ENCODE measurements around the gene HAUS8. TPM values are rescaled to one million over a fixed set of nuclear protein-coding genes. Genes with fewer than 3 reads are reported as not detected.

Gene HAUS8
- total and polyA plus RNA-seq, 10 of the 15 experiments (the other 5 are each of a cell fraction or from before 2014, with no cell fraction given), result 22.7 to 43.9 (median 34.4) TPM

- whole genome bisulfite sequencing (ENCODE audit: insufficient coverage, insufficient replicate concordance, low lambda C conversion rate, missing lambda C conversion rate), result 28% methylated on average over 9 of the region's 9 CpGs
- SMC1A ChIA-PET (ENCODE audit: uncharacterized antibody, unreplicated experiment), result interaction anchor here (0.9 to 2.3 kb wide), 4 partner anchors 10 to 73 kb away, joined by 3 to 10 read pairs (median 4); no protein-coding TSS in a partner anchor
- peak overlapping the region; percentile 71 for H3K27ac ChIP-seq (ENCODE audit: control insufficient read depth, insufficient read depth)
- RAD21 ChIA-PET (ENCODE audit: unreplicated experiment), result no interaction called here
- H3K4me1 ChIP-seq (ENCODE audit: control insufficient read depth, insufficient read depth, low read length), result peaks cover 31% of the 10 kb centered on the region
- peak; percentile 66 for ATAC-seq
- peak overlapping the region; percentile 11; the same call in 1 of the 2 replicates for H3K4me2 ChIP-seq (ENCODE audit: control insufficient read depth, insufficient read depth)
- TF ChIP-seq RELB (IDR thresholded peaks at IDR 0.05; ENCODE audit: low read depth), result 0 out of 2 replicates have a peak, but pooled peaks have one; percentile 21
- no peak for TF ChIP-seq IRF4 (IDR thresholded peaks at IDR 0.05; ENCODE audit: low read depth, low read length)
- peak; percentile 68 for TF ChIP-seq EED (IDR thresholded peaks at IDR 0.05; ENCODE audit: low read depth)
- TF ChIP-seq RAD21 (IDR thresholded peaks at IDR 0.05; ENCODE audit: insufficient read depth, low read depth, low read length), result peak; percentile 11; the same call in 1 of the 2 replicates
- TF ChIP-seq EGR1 (IDR thresholded peaks at IDR 0.05; ENCODE audit: borderline replicate concordance in 1 of 2, low read depth in 2 of 2, low read length in 2 of 2), result peak in 1 of 2 experiments; percentile 62; a peak in 1 of 3 replicates
- TF ChIP-seq NFIC (IDR thresholded peaks at IDR 0.05; ENCODE audit: low read depth, low read length), result peak; percentile 35; the same call in 1 of the 2 replicates
- TF ChIP-seq IKZF2 (IDR thresholded peaks at IDR 0.05), result 0 out of 4 replicates have a peak, but pooled peaks of 1 of the 2 experiments have one; percentile 11
- no peak for TF ChIP-seq KDM1A (IDR thresholded peaks at IDR 0.05; ENCODE audit: borderline replicate concordance)
- no peak for TF ChIP-seq CBFB (IDR thresholded peaks at IDR 0.05; ENCODE audit: low read depth)
- 0 out of 2 replicates have a peak, but pooled peaks have one; percentile 43 for TF ChIP-seq FOXM1 (IDR thresholded peaks at IDR 0.05; ENCODE audit: low read depth, low read length)
- H3K4me3 ChIP-seq, result no peak overlapping the region
- peaks cover 90% of the 10 kb centered on the region for H3K79me2 ChIP-seq (ENCODE audit: control insufficient read depth, insufficient read depth, low read length)
- H2AFZ ChIP-seq (ENCODE audit: control insufficient read depth, low read depth, low read length), result no peak overlapping the region
- DNase-seq (ENCODE audit: low read depth, low spot score), result no peak
- POLR2A ChIA-PET, result interaction anchor here (0.5 to 1.5 kb wide), 6 partner anchors 16 to 124 kb away, joined by 3 to 7 read pairs (median 5); partner anchors contain the start of gene USE1
- TSS peak; percentile 33 for BruUV-seq (replicated peaks)
- in situ Hi-C loops (cut with MboI), result no loop called here
- peaks cover 15 to 30% of the 10 kb centered on the region in 2 experiments for H3K36me3 ChIP-seq (ENCODE audit: control insufficient read depth in 2 of 2, insufficient read depth in 2 of 2, low read length in 1 of 2)
- H3K9ac ChIP-seq (ENCODE audit: control insufficient read depth, insufficient read depth, low read length), result 0 out of 2 replicates have a peak overlapping the region, but pooled peaks have one; percentile 18
- H4K20me1 ChIP-seq (ENCODE audit: control insufficient read depth, insufficient read depth), result peaks cover 7% of the 10 kb centered on the region; the same call in 1 of the 2 replicates
- no peaks in the 10 kb centered on the region for H3K27me3 ChIP-seq (replicated peaks in 1 of 2; ENCODE audit: control insufficient read depth in 2 of 2, insufficient read depth in 2 of 2, low read length in 1 of 2)
- intact Hi-C loops (cut with micrococcal nuclease; ENCODE audit: unreplicated experiment), result no loop called here
- CTCF ChIA-PET, result interaction anchor here (0.7 to 1.5 kb wide), 4 partner anchors 10 to 177 kb away, joined by 3 to 6 read pairs (median 4); partner anchors contain the start of gene BABAM1
- peak; percentile 86 for FAIRE-seq
- H3K9me3 ChIP-seq (replicated peaks; ENCODE audit: control insufficient read depth, insufficient read depth, low read length), result no peaks in the 10 kb centered on the region
Observed at GRCh38 chr19:17090583-17090982, 15.3 kb upstream of the HAUS8 start.
